NCI-H1105 treated with DMSO at 0.1 percent for 48 hours (cell line): ENCODE measurements around the gene GOLM1.
"Not testable (repeated sequence)": the region's sequence is repeated elsewhere in the genome, so short reads cannot be mapped to it uniquely, and the experiment has no call there.

Source experiments
- DNase-seq: peaks from one replicate; lab custom pipeline; 2025; lab: John Stamatoyannopoulos, UW

Gene GOLM1

GRCh38 chr9:86082870-86083269 is 16.5 kb downstream of the GOLM1 start:
- no peak for DNase-seq

GRCh38 chr9:86079865-86080469 is 19.4 kb downstream of the GOLM1 start:
- DNase-seq, result no peak

GRCh38 chr9:86079421-86079831 is 19.9 kb downstream of the GOLM1 start:
- no peak for DNase-seq

- DNase-seq, result no peak
Measured at GRCh38 chr9:86078731-86079130, 20.6 kb downstream of the GOLM1 start.

- DNase-seq, result no peak
Measured at GRCh38 chr9:86077276-86077675, 22.1 kb downstream of the GOLM1 start.

GRCh38 chr9:86075132-86076109 is 23.9 kb downstream of the GOLM1 start:
- no peak for DNase-seq

- no peak for DNase-seq
Measured at GRCh38 chr9:86073839-86074238, 25.5 kb downstream of the GOLM1 start.

GRCh38 chr9:86072394-86072877 is 26.9 kb downstream of the GOLM1 start:
- no peak for DNase-seq

GRCh38 chr9:86069206-86069869 is 30.0 kb downstream of the GOLM1 start:
- DNase-seq, result no peak

GRCh38 chr9:86064220-86064619 is 35.1 kb downstream of the GOLM1 start:
- no peak for DNase-seq

GRCh38 chr9:86062845-86063693 is 36.3 kb downstream of the GOLM1 start:
- no peak for DNase-seq

- DNase-seq, result no peak
Measured at GRCh38 chr9:86061972-86062739, 37.2 kb downstream of the GOLM1 start.

GRCh38 chr9:86057491-86057890 is 41.9 kb downstream of the GOLM1 start:
- no peak for DNase-seq

- DNase-seq, result no peak
Measured at GRCh38 chr9:86054695-86055094, 44.7 kb downstream of the GOLM1 start.

- DNase-seq, result no peak
Measured at GRCh38 chr9:86052556-86053468, 46.5 kb downstream of the GOLM1 start.

- not testable (repeated sequence) for DNase-seq
Measured at GRCh38 chr9:86048018-86048742, 51.2 kb downstream of the GOLM1 start.

GRCh38 chr9:86047361-86047760 is 52.0 kb downstream of the GOLM1 start:
- no peak for DNase-seq

GRCh38 chr9:86046930-86047341 is 52.4 kb downstream of the GOLM1 start:
- no peak for DNase-seq

GRCh38 chr9:86046071-86046636 is 53.2 kb downstream of the GOLM1 start:
- no peak for DNase-seq
